ENCODE results near the gene RNF214.
"Not testable (repeated sequence)": the region's sequence is repeated elsewhere in the genome, so short reads cannot be mapped to it uniquely, and the experiment has no call there.

The RNF214 gene

DNA sequence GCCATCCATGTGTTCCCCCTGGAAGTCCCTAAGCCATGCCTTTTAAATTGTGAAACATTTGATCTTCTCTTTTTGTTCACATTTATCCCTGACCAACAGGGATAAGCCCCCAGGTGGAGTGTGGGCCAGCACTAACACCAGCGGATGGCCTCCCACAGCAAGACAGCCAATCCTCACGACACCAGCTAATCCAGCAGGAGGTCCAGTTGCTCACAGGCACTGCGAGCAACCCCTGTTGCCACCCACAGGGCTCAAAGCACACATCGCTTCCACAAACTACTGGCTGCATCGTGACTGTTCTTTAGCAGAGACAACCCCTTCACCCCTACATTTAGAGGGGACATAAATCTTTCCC lies 2.6 kb upstream of the RNF214 start:
- no peak overlapping the region for H3K4me3 ChIP-seq (ENCODE audit: low read depth, low read length)

DNA sequence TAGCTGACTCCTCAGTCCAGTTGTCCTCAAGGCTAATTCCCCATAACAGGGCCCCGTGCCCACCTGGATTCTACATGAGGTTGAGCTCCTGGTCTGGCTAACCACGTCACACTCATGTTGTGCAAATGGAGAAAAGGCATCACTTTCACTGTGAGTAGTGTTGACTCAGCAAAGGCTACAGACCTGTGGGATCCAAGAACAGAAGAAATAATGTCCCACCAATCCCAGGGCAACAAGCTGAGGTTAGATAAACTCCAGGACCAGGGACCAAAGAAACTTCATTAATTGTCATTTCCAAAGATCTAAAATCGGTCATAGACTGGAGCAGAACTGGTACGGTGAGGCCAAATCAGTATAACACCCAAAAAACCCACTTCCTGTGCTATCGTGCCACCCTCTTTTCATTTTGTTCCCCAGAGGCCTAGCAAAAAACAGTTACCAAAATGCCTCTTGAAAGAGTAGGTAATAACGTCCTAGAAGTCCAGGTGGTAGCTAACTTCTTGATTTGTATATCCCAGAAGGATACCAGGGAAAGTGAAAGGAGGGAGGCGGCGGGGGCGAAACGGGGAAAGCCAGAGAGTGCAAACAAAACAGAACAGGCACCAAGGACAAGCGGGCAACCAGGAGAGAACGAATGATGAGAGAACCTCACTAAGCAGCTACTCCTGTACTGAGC lies 2.0 kb upstream of the RNF214 start:
- no peak overlapping the region for H3K4me3 ChIP-seq (ENCODE audit: low read depth, low read length)

DNA sequence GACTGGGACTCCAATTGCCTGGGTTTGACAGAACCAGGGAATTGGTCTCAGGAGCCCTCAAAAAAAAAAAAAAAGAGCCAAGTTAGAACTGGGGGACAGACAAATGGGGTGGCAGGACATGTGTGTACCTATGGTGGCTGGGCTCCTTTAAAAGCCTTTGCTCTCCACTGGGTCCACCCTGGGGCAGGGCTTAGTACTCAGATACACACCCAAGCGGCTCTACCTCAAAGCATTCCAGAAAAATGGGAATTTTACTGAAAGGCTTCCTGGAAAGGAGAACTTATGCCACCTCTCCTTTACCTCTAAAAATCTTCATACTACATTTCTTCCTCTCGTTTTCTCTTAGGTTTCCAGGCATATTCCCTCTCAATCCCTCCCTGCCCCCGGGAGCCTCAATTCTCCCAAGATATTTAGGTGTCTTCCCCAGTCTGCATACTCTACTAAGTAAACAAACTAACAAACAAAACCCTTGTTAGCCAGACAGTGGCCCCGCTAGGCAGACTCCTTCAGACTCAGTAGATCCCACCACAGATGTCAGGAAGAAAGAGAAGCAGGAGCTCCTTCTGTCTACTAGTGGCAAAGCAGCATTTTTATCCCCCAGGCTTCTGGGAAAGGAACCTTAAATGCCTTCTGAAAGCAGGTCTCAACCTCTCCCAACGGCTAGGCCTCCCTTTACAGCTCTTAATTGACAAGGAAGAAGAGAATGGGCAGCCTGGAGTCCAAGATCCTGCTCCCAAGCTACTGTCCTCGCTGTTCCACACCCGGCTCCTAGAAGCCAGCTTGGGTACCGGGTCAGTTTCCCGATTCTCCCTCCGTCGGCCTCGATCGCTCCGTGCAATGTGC lies 1.3 kb upstream of the RNF214 start:
- peak overlapping the region; percentile 89 for H3K4me3 ChIP-seq (ENCODE audit: low read depth, low read length)

GRCh38 chr11:117231842-117232091 lies 704 bp upstream of the RNF214 start, which contains the start of gene PCSK7:
PCSK7 (minus strand) TSS chr11:117232073; CDS start chr11:117229844, 2,229 bp downstream.
- H3K4me3 ChIP-seq (ENCODE audit: low read depth, low read length), result peak within 1 kb of the TSS; percentile 89

- H3K4me3 ChIP-seq (ENCODE audit: low read depth, low read length), result peak overlapping the region; percentile 74
Measured at GRCh38 chr11:117232911-117233409, 489 bp downstream of the RNF214 start.

GRCh38 chr11:117238221-117238620 lies 5.8 kb downstream of the RNF214 start:
- no peak overlapping the region for H3K4me3 ChIP-seq (ENCODE audit: low read depth, low read length)

DNA sequence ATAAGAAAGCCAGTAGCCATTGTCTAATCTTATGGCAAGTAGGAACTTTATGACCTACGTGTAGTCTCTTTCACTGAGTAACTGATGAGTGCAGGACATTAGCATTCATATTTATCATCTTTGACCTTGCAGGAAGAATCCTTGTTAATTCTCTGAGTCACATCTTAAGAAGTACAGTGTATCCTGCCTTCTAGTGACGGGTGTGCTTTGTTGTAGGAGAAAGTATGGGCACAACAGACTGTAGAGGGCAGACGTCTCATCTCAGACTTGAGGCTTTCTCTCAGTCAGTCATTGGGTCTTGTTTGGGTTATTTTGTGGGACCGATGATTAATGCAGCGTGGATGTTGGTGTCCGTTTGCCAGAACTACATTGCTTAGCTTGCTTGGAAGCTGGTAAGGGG lies 6.8 kb downstream of the RNF214 start:
- no peak overlapping the region for H3K4me3 ChIP-seq (ENCODE audit: low read depth, low read length)

- H3K4me3 ChIP-seq (ENCODE audit: low read depth, low read length), result no peak overlapping the region
Measured at GRCh38 chr11:117248341-117248740, 15.9 kb downstream of the RNF214 start.

- H3K4me3 ChIP-seq (ENCODE audit: low read depth, low read length), result no peak overlapping the region
Measured at GRCh38 chr11:117249571-117249970, 17.1 kb downstream of the RNF214 start.

DNA sequence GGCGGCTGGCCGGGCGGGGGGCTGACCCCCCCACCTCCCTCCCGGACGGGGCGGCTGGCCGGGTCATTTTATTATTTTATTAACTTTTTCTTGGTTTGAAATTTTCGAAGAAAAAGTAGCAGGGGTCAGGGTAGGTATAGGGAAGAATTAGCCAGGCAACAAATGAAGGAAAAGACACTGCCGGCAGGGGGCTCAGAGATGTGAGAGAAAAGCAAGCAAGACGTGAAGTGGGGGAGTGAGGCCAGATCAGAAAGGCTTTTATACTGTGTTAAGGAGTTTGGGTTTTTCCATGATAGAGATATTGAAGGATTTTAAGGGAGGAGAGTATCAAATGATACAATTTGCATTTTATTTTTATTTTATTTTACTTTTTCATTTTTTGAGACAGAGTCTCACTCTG lies 19.0 kb downstream of the RNF214 start:
- no peak overlapping the region for H3K4me3 ChIP-seq (ENCODE audit: low read depth, low read length)

- no peak overlapping the region for H3K4me3 ChIP-seq (ENCODE audit: low read depth, low read length)
Measured at GRCh38 chr11:117255966-117256365, 23.5 kb downstream of the RNF214 start.

- H3K4me3 ChIP-seq (ENCODE audit: low read depth, low read length), result no peak overlapping the region
Measured at GRCh38 chr11:117256573-117256972, 24.1 kb downstream of the RNF214 start.

DNA sequence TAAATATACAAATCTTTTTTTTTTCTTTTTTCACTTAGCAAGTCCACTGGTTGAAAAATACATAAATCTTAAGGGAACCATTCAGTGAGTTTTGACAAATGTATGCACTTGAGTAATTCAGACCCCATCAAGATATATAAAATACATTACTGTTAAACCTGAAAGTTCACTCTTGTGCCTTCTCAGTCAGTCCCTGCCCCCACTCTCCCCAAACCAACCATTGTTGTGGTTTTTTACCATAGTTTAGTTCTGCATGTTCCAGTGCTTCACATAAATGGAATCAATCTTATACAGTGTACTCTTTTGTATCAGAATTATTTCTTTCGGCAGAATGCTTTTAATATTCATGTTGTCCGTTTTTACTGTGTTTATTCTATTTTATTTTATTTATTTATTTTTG lies 26.1 kb downstream of the RNF214 start:
- no peak overlapping the region for H3K4me3 ChIP-seq (ENCODE audit: low read depth, low read length)

DNA sequence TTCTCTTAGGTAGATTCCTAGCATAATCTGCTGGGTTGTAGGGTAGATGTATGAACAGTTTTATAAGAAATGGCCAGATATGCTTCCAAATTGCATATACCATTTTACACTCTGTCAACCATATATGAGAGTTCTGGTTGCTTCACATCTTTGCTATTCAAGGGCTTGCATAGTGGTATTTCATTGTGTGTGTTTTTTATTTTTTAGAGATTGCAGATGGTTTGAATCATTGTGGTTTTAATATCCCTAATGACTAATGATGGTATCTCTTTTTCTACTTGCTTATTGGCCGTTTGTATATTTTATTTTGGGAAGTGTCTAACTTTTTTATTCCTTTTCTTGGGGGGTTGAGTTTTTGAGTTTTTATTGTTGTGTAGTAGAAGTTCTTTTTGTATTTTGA lies 26.9 kb downstream of the RNF214 start:
- no peak overlapping the region for H3K4me3 ChIP-seq (ENCODE audit: low read depth, low read length)

DNA sequence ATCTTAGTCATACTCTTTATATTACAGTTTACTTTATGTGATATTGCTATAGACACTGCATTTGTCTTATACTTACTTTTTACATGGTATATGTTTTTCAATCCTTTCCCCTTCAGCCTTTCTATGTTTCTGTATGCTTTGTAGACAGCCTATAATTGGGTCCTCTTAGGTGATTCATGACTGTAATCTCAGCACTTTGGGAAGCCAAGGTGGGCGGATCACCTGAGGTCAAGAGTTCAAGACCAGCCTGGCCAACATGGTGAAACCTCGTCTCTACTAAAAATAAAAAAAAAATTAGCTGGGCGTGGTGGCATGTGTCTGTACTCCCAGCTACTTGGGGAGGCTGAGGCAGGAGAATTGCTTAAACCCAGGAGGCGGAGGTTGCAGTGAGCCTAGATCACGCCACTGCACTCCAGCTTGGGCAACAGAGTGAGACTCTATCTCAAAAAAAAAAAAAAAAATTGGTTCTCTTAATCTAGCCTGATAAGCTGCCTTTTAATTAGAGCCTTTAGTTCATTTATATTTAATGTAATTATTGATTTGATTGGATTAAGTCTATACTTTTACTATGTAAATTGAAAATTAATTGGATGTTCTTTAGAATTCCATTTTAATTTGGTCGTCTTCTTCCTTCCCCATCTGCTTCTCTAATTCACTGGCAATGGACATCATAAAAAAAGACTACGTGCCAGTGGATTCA lies 32.3 kb downstream of the RNF214 start:
- H3K4me3 ChIP-seq (ENCODE audit: low read depth, low read length), result not testable (repeated sequence)

DNA sequence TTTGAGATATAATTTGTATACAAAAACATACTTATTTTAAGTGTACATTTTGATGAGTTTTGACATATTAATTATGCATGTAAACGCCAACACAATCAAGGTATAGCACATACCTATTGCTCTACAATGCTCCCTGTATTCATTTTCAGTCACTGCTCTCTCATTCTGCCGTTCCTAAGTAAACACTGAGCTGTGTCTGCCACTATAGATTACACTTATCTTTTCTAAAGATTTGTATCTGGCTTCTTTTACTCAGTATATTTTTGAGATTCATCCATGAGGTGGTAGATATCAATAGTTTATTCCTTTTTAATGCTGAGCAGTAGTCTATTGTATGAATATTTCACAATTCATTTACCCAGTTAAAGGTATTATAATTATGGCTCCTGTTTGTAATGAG lies 33.3 kb downstream of the RNF214 start:
- H3K4me3 ChIP-seq (ENCODE audit: low read depth, low read length), result no peak overlapping the region

GRCh38 chr11:117269856-117270255 lies 37.4 kb downstream of the RNF214 start:
- H3K4me3 ChIP-seq (ENCODE audit: low read depth, low read length), result no peak overlapping the region

- H3K4me3 ChIP-seq (ENCODE audit: low read depth, low read length), result no peak overlapping the region
Measured at GRCh38 chr11:117271208-117271607, 38.7 kb downstream of the RNF214 start.

DNA sequence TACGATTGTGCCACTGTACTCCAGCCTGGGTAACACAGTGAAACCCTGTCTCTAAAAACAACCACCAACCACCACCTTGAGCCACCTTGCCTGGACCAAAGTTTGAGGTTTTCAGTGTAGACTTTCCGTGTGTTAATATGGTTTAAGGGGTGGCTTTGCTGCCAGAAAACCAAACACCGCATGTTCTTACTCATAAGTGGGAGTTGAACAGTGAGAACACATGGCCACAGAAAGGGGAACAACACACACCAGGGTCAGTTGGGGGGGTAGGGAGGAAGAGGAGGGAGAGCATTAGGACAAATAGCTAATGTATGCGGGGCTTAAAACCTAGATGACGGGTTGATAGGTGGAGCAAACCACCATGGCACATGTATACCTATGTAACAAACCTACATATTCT lies 39.7 kb downstream of the RNF214 start:
- H3K4me3 ChIP-seq (ENCODE audit: low read depth, low read length), result not testable (repeated sequence)

DNA sequence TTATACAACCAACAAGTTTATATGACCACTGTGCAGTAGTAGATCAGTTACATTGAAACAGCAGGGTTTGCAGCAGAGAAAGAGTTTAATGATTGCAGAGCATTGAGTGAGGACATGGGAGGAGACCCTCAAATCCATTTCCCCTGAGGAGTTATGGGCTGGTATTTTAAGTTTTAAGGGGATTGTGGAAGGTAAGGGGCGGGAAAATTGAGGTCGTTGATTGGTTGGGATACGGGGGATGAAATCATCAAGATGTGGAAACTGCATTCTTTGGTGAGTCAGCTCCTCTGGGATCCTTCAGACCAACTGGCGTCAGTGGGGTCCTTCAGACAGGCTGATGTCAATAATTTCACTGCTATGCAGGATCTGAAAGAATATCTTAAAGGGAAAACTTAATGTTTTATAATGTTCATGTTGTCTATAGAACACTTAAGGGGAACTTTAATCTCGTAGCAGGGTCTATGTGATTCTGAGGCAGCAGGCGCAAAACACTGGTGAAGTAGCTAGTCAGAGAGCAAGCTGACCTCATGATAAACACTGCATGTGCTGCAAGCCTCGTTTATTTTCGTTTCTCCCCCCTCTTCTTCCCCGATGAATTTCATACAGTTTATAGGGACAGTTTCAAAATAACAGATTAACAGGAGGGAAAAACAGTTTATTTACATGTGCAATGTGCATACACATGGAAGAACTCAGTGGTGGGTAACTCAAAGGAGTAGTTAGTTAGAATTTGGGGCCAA lies 41.2 kb downstream of the RNF214 start:
- H3K4me3 ChIP-seq (ENCODE audit: low read depth, low read length), result no peak overlapping the region

- H3K4me3 ChIP-seq (ENCODE audit: low read depth, low read length), result no peak overlapping the region
Measured at GRCh38 chr11:117278347-117278746, 45.9 kb downstream of the RNF214 start.
